Left ventricle myocardium superior (tissue), 1 donor: Measurements from ENCODE around the gene FBXW8. TPM values are rescaled to one million over a fixed set of nuclear protein-coding genes. Genes with fewer than 3 reads are reported as not detected.

Experiments
- ATAC-seq: fragments of 200-7000 bp; cut with Tn5 transposase; one replicate; pipeline ENCODE4 v1.9.1; 2020; ENCODE audit warnings: mild to moderate bottlenecking, moderate library complexity
- DNase-seq: peaks from one replicate; pipeline ENCODE4 v3.0.0-alpha.2; 2020
- intact Hi-C: fragments of 100-400 bp; cut with micrococcal nuclease; formaldehyde crosslinking; loops from one replicate; pipeline ENCODE4 v1.11.0; 2022
- total RNA-seq: library from RNA; stranded (reverse); fragmentation: NEBNext Ultra II Directional; extraction: Animal tissue kit (Norgen Biotek cat#: 25700); gene quantifications from one replicate; pipeline ENCODE4 v1.2.1, GENCODE V29; 2021
- donor health status: DM: no; HTN: yes; CAD: no; lungs with severe emphysema.

Gene FBXW8
- total RNA-seq, 1 donor from 2014 or later = 5.1 TPM

DNA sequence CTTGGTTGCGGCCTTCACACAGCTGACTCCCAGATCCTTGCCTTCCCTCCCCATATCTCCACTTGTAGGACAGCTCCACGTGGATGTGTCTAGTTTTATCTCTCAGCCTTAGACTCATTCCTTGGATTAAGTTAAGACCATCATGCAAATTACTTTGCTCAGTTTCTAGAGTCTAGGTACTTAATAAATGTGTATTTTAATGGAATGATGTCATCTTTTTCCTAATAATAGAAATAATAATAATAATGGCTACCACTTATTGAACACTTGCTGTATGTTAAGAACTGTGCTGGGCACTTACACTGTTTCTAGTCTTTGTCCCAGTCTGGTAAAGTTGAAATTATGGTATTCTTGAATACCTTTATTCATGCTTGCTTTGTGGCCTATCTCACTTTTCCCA is 37.5 kb downstream of the FBXW8 start:
- intact Hi-C loops = no loop called here
- no peak for ATAC-seq
- no peak for DNase-seq

DNA sequence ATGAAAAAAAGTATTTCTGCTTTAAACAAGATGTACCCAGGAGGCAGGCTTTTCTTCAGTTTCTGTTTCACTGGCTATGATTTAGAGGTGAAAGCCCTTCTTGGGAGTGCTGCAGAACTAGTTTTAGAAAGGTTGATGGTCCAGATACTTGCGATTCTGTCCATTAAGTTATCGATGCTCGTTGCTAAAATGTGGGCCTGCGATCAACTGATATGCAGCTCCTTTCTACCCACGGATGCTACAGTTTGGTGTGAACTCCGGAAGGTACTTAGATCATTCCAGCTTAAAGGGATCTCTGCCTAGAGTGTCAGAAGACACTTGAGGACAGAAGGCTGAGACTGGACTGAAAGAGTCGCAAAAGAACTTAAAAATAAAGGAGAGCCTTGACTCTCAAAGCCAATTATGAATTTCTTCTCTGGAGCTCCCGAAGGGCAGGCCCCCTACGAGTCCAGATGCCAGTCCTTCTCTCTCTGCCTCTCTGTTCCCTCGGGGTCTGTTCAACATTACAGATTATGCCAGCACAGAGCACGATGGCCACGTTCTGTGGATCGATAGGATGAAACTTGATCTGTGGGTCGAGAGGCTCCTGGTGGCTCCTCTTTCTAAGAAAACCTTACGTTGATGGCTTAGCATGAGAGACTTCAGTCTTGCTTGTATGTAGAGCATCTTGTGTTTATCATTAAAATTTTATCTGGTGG is 40.0 kb downstream of the FBXW8 start:
- no peak for ATAC-seq
- no peak for DNase-seq
- intact Hi-C loops = no loop called here

DNA sequence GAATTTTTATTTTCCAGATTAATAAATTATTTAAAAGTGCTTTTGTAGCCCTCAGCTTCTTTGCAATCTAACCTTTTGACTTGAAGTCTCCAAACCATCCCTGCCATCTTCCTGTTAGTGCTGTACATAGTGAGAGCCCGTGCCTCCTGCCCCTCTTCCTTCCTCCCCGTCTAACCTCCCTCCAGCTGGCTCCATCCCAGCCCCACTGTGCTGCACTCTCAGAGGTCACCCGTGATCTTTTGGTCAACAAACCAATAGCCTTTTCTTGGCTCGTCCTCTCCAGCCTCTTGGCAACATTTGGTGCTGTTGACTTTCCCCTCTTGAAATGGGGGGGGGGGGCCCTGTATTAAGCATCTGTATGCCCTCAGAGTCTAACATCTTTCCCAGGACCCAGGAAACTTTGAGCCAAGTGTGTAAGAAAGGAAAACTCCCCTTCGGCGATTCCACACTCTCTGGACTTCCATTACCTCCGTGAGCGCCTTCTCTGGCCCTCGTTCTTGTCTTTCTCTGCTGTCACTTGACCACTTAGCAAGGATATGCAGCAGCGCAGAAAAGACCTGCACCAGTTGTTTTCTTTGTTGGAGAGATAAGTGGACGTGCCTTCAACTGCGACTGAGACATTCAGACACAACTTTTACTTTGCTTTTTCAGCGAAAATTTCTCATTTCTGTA is 44.1 kb downstream of the FBXW8 start:
- DNase-seq (peak; percentile 60), ATAC-seq (peak; percentile 70)
- intact Hi-C loops = no loop called here

- intact Hi-C loops = no loop called here
- DNase-seq (no peak), ATAC-seq (peak; percentile 64)
Observed at GRCh38 chr12:116955382-116956021, 44.8 kb downstream of the FBXW8 start.

DNA sequence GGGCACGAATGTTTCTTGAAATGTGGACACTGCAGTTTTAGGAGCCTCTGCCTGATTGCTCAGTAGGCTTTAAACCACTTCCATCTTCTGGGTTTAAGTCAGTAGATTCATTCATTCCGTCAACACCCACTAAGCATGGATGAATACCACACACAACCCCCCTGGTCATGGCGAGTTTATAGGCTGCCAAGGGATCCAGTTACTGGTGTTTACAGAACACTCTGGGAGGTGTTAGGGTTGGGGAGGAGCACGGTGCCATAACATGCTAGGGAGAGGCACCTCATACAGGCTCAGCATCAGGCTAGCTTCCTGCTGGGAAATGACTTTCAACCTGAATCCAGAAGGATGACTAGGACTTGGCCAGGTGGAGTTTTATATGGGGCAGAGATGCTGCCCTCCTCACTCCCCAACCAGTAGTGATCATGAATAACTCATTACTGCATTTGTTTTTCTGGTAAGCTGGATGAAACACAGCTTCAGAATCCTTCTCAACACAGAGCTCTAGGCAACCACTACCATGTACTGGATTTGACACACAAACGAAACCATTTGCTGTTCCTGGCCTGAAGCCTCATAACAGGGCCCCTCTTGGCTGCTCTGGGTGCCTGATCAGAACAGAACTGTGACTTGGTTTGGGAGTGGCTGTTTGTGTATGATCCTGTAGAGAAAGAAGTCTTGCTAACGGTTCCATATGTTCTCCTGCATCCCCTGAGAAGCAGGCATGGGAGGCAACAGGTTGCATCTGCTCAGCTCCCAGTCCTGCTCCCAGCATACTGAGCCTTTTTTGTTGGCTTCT is 47.9 kb downstream of the FBXW8 start:
- DNase-seq = no peak
- ATAC-seq = peak; percentile 63
- intact Hi-C loops = no loop called here

DNA sequence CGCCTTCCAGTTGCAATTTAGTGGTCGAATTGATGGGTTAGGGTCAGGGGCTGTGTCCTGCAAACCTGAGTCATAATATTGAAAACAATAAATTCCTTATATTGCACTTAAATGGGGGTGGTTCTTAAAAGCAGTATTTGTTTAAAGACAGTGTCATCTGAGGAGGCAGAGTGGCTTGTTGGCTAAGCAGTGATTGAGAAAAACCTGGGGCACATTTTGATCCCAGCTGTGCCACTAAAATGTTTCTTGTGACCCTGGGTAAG is 48.4 kb downstream of the FBXW8 start:
- no peak for DNase-seq
- ATAC-seq = no peak
- intact Hi-C loops = no loop called here

DNA sequence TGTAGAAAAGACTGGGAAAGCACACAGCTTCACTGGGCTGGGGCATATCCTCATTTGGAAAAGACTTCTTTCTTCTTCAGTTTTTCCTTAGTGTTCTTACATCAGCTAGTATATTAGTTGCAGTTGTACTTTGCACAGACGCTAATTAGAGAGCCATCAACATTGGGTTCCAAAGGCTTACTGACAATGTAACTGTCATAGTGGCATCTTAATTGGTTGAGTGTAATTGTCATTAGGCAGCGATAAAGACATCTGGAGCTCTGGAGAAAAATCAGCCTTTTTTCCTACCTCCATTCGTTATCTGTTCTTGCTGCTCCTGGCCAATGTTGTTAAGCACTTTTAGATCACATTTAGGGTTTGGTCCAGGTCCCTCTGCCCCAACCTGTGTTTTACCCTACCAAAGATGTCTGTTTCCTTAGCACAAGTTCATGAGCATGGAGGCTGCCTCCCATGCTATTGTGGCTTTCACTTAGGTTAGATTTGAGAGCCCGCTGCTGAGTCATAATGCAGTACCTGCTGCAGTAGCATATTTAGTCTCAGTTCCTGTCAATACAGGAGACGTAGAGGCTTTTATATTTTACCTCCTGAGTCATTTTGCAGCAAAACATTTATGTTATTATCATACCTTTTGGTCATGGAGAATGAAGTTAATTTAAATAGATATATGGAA is 49.2 kb downstream of the FBXW8 start:
- intact Hi-C loops = no loop called here
- ATAC-seq (peak; percentile 15), DNase-seq (no peak)

DNA sequence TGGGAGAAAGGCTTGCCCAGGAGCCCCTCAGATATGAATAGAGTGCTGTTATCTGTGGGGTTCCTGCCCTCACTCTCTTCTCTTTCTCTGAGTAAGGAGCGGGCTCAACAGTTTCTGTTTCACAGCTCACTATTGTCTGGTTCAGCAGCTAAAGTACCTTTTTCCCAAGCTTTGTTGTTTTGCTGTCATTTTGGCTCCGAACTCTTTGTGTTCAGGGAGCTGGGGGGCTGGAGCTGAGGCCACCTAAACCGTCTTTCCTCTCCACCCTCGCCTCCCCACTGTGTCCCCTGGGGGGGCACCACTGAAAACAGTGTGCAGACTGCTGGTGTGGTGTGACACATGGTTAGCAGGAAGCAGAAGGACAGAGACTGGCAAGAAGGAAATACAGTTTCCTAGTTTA is 51.4 kb downstream of the FBXW8 start:
- intact Hi-C loops = no loop called here
- ATAC-seq (no peak), DNase-seq (no peak)

DNA sequence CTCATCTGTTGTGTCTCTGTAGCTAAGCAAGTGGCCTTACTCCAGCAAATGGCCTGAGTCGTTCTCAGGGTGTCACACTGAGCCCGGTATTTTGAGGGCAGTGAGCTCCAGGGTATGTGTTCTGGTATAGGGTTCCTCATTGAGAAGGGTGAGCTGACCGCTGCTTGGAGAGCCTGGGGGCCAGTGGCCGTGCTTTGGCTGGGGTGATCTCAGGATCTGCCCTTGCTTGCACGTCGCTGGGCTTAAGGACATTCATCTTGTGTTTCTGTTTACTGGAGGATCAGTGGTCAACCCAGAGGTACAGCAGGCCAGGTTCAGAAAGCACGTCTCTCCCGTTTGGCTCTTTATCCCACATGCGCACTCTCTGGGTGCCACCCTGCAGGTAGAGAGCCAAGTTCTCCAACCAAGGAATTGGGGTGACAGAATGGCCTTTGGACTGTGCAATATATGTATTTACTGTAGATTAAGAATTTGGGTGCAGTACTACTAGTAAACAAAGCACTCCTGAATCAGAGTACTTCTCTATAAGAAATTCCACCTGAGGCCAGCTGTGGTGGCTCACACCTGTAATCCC is 52.1 kb downstream of the FBXW8 start:
- ATAC-seq = no peak
- DNase-seq = no peak
- intact Hi-C loops = no loop called here

- intact Hi-C loops = no loop called here
- no peak for ATAC-seq
- DNase-seq = no peak
Observed at GRCh38 chr12:116964054-116965050, 53.6 kb downstream of the FBXW8 start.

DNA sequence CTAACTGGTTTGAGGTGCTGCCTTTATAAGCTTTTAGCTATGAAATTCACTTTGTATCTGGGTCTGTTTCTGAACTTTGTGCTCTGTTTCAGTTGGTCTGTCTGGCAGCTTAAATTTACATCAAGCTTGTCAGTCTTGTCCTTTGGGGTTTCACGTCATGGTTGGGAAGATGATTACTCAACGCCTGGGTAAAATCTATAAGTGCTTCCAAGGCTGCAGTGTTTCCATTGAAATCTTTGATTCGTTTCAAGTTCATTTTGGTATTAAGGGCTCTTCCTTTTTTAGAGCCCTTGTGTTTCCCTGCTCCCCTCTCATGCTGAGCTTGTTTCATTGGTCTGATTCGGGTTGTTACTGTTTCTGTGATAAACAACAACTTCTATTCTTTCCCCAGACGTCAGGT is 58.2 kb downstream of the FBXW8 start:
- intact Hi-C loops = no loop called here
- no peak for DNase-seq
- ATAC-seq = no peak

DNA sequence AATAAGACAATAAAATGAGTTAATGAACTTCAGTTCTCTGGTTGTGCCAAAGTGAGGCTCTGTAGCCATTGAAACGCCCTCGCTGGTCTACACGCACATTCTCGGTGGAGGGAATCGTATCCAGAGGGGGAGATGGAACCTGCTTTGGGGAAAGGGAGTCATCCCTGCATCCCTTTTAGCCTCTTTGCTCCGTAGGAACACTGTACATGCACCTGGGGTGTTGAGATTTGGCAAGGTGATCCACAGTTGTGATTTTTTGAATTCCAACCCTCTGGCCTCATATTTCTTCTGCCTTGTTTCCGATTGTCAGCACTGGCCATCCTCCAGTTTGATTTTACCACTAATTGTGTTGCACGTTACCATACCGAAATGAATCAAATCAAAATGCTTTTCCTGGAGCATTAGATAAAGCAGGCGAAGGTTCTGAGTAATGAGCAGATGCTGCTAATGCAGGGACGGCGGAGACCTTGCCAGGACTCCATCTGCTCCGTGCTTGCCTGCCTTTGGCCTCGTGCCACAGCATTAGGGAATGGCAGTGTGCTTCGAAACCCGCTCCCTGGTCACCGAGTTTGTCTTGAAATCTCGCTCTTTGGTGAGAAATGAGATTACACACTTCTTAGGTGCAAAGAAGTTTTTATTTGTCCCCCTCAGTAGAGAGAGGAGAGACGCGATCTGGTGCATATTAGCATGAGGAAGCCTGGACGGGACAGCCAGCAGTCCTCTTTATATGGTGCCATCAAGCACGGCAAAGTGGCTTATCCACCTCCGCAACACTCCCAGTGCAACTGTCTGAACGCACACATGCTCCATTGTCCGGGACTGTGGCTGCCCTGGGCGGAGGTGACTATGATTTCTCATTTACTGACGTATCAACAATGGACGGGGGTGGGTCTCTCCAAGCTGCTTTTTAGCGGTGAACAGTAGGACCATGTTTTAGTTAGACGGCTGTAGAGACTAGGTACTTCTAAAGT is 59.1 kb downstream of the FBXW8 start:
- intact Hi-C loops = no loop called here
- DNase-seq = peak; percentile 83
- peak; percentile 88 for ATAC-seq

GRCh38 chr12:116971222-116971621 is 60.5 kb downstream of the FBXW8 start:
- intact Hi-C loops = no loop called here
- ATAC-seq (no peak), DNase-seq (no peak)

GRCh38 chr12:116975779-116976393 is 65.1 kb downstream of the FBXW8 start:
- ATAC-seq = no peak
- intact Hi-C loops = no loop called here

DNA sequence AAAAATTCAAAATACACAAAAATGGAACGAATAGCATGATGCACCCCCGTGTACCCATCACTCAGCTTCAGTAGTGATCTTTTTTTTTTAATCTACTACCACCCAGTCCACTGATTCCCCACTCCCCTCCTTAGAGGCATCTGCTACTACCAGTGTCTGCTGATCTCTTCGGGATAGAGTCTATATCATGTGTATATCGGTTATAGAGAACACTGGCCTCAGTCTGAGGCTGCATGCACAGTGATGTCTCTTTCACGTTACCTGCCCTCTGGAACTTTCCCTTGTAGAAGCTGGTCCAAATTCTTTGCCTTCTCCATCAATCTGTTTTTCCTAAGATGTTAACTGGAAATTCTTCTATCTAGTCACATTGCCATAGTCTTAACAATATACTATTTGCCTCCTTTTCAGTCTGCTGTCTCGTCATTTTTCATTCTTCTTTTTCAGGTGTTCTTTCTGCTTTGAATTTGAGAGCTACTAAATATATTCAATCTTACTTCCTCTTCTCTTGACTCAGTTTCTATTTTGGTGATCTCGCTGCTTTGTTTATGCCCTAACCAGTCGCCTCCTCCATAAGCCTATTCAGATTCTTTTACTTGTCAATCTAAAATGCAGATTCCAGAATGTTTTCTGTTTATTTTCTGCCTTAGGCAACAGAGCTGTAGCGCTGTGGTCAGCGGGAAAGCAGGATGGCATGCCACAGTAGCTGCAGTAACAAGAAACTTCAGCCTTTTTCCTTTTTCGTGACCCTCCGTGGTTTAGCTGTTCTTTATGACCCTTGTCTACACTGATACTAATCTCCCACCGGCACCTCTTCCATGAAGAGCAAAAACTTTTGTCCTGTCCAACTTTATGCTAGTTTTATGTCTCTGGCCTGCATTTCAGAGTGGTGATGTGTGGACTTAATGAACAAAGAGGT is 67.0 kb downstream of the FBXW8 start:
- DNase-seq (no peak), ATAC-seq (no peak)
- intact Hi-C loops = no loop called here

More at GRCh38 chr12:116975779-116976393, 65.1 kb downstream of the FBXW8 start:
- no peak for DNase-seq
